GM12891 (cell line): ENCODE results near the gene SF1.

Source experiments
- DNase-seq: peaks from one replicate; pipeline ENCODE4 v3.0.0; 2011; ENCODE audit warnings: low spot score; ENCODE audit not compliant: insufficient read length
- FAIRE-seq: peaks from 2 replicates; lab custom pipeline; 2011; peaks lifted over from hg19 to GRCh38; lab: Jason Lieb, UNC
- PAX5 ChIP-seq: IDR thresholded peaks from 2 replicates; pipeline ENCODE4 v1.6.1; 2011; ENCODE audit warnings: low read length, moderate library complexity, mild to moderate bottlenecking; ENCODE audit not compliant: insufficient read depth, severe bottlenecking
- POLR2A ChIP-seq: IDR thresholded peaks from 2 replicates; pipeline ENCODE4 v1.6.1; 2011; ENCODE audit warnings: low read depth, low read length, control low read depth
- POLR2AphosphoS5 ChIP-seq: IDR thresholded peaks from 2 replicates; pipeline ENCODE4 v1.6.1; 2011; ENCODE audit warnings: low read depth, low read length, control low read depth
- POU2F2 ChIP-seq: IDR thresholded peaks from 2 replicates; pipeline ENCODE4 v1.6.1; 2011; ENCODE audit warnings: low read depth, mild to moderate bottlenecking, control low read depth, low read length, moderate library complexity
- SPI1 ChIP-seq: IDR thresholded peaks from 2 replicates; pipeline ENCODE4 v1.6.1; 2011; ENCODE audit warnings: low read depth, low read length, control low read depth
- TAF1 ChIP-seq: IDR thresholded peaks from 2 replicates; pipeline ENCODE4 v1.6.1; 2011; ENCODE audit warnings: low read depth, low read length, control low read depth

SF1 gene

DNA sequence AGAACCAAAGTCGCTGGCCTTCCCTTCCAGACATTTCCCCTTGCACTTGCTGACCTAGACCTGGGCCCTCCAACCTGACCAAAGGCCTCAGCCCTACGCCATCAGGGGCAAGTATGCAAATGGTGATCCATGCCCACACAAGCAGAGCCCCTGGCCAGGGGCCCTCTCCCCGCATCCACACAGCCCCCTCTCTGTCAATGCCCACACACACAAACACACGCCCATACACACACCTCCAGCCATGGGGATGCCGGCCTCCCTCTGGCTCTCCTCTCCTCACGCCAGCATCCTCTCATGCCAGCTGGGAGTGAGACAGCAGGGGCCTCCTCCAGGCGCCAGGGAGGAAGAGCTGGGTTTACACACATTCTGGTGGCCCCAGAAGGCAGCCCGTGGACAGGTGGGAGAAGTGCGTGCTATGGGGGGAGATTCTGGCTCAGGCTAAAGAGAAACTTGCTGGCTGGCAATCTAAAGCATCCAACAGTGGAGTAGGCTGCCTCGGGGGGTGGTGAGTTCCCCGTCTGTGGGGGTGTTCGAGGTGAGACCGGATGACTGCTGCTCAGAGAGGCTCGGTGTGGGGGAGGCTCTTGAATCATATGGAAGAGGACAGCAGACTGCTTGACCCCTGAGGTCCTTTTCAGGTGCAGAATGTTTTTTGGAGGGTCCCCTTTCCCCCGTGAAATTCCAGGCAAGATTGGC lies 60.1 kb downstream of the SF1 start:
- FAIRE-seq: no peak
- no peak for TF ChIP-seq SPI1
- TF ChIP-seq POU2F2: 0 out of 2 replicates have a peak, but pooled peaks have one; percentile 13
- no peak for DNase-seq

DNA sequence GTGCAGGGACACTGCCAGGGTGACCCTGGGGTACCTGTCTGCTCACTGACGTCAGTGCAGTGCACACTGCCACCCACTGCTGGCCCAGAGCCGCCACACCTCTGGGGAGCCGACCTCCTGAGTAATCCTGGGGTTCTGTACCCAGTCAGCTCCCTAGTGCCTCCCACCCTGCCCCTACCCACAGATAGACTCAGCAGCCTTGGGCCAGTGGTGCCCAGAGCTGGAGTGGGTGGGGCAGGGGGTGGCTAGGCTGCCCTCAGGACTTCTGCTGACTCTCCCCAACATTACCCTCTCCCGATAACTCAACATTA lies 61.1 kb downstream of the SF1 start:
- TF ChIP-seq PAX5 (no peak), POLR2A (no peak), TAF1 (no peak), POU2F2 (no peak), SPI1 (no peak)
- no peak for FAIRE-seq
- DNase-seq: no peak

DNA sequence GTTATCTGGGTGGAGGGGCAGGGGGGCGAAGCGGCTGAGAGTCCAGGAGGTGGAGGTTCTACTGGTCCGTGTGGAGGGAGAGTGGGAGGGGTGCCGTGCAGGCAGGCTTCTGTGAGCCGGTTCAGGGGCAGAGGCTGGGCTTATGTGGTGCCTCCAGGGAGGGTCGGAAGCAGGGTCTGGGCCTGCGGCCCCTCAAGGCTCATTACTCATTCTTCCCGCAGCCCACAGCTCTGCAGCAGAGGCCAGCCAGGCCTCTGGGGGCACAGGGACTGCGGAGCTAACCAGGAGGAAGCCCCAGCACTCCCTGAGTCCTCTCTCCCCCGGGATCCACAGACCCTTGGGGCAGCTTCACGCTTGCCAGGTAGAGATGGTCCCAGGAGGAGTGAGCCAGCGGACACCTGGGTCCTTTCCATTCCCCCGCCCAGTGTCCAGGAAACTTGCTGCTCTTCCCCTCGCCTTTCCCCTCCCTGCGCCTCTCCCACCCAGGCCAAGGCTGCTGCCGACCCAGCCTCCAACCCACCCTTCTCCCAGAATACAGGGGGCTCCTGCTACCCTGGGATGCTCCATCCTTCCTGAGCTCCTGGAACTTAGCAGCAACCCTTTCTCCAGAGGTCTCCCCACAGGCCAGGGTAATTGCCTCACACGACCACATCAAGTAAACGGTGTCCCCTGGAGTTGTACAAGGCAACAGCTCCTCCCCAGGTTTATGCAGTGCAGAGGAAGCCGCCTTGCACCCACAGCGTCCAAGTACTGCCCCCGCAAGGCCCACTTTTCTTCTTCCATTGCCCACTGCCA lies 61.7 kb downstream of the SF1 start:
- DNase-seq (no peak), FAIRE-seq (no peak)
- TF ChIP-seq TAF1 (no peak), SPI1 (no peak), PAX5 (no peak), POU2F2 (no peak), POLR2A (no peak), POLR2AphosphoS5 (no peak)

DNA sequence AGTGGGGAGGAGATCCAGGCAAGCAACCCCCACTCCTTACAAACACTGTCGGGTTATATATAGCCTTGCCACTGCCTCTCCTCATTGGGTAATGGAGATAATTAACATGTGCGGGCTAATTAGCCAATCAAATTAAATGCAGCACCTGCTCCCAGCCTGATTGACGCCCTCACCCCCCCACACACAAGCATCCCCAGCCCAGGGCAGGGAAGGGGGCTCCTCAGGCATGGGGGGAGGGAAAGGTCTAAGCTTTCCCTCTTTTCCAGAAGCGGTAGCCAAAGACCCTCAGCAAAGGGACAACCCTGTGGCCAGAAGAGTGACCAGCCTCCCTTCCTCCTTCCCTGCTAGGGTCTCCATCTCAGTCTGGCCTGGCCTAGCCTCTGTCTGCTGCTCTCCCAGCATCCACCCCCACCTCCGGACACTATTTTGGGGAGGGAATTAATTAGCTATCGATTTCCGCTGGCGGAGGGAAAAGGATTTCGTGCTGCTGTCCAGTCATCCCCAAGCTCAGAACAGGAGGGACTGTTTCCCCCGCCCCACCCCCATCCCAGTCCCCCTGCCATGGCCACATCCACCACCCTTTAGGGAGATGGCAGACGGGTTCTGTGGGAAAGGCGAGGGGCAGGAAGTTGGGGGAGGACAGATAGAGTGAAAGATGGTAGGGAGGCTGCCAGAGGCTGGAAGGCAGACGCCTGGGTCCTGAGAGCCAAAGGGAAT lies 62.4 kb downstream of the SF1 start:
- DNase-seq (no peak), FAIRE-seq (no peak)
- TF ChIP-seq POU2F2 (no peak), POLR2A (no peak), POLR2AphosphoS5 (no peak), SPI1 (no peak), TAF1 (no peak), PAX5 (no peak)

DNA sequence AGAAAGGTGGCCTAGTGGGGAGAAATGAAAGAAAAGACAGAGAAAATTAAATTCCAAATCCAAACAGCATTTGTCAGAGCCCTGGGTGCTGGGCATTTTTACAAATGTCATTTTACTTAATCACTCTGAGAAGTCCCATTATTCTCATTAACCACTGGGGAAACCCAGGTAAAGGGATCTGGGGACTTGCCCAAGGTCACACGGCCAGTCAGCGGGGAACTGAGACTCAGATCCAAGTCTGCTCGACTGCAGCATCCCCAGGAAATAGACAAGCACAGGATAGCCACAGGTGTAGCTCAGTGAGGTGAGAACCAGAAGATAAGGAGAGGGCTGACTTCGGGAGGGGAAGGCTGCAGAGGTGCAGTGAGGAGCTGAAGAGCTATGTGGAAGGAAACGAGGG lies 63.2 kb downstream of the SF1 start:
- no peak for TF ChIP-seq POLR2AphosphoS5
- no peak for TF ChIP-seq SPI1
- no peak for TF ChIP-seq PAX5
- no peak for TF ChIP-seq TAF1
- no peak for TF ChIP-seq POLR2A
- DNase-seq (no peak), FAIRE-seq (no peak)

DNA sequence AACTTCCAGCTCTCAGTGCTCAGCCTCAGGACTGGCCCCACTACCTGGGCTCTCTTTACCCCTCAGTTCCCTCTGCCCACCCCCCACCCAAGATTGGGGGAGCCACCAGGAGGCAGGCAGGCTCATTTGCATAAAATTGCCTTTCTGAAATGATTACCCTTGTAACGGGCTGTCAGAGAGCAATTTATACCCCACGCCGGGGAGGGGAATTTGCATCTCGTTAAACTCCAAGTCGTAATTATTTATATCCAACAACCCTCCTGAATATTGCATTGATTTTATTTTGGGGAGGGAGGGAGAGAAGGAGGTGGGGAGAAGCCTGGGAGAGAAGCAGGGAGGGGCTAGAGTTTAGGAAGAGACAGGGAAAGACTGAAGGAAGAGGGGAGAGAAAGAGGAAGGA lies 63.7 kb downstream of the SF1 start:
- DNase-seq (no peak), FAIRE-seq (no peak)

More for the DNA sequence above, 63.7 kb downstream of the SF1 start:
- TF ChIP-seq POLR2AphosphoS5 (no peak), PAX5 (no peak), TAF1 (no peak), SPI1 (no peak), POU2F2 (no peak), POLR2A (no peak)
